ENCODE measurements around the gene PTPRN2.

PTPRN2 gene

GRCh38 chr7:157690833-157691585, 896.6 kb downstream of the PTPRN2 start:
- no peak for DNase-seq

DNA sequence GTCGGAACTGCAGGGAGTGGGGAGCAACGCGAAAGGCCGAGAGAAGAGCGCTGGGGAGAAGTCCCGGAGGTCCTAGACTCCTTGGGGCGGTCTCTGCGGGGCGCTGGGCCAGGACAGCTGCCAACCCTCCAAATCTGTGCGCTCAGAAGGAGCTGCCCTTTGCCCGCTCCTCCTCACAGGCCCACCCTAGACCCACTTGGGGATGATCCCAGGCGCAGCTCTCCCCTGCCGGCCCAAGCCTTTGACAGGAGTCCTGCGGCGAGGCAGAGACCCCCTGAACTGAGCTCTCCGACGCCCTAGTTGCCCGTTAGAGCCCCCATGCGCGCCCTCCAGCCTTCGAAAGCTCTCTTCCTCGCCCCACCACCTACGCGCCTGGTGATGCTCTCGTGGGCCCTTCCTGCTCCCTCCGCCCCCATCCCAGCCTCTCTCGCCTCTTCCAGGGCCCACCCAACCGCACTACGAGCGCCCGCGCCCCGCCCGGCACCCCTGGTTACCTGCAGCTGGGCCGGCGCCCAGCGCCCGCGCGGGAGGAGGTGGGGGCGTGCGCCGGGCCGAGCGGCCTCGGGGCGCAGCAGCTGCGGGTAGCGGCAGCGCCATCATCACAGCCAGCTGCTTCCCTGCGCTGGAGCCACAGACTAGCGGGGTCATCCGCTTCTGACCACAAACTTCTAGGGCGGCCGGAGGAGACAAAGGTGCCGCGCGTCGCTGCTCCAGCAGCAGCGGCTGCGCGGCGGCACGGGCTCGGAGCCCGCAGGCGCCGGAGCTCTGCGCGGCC, 897.4 kb downstream of the PTPRN2 start:
- no peak for DNase-seq

GRCh38 chr7:157689269-157690057, 898.2 kb downstream of the PTPRN2 start:
- no peak for DNase-seq

DNA sequence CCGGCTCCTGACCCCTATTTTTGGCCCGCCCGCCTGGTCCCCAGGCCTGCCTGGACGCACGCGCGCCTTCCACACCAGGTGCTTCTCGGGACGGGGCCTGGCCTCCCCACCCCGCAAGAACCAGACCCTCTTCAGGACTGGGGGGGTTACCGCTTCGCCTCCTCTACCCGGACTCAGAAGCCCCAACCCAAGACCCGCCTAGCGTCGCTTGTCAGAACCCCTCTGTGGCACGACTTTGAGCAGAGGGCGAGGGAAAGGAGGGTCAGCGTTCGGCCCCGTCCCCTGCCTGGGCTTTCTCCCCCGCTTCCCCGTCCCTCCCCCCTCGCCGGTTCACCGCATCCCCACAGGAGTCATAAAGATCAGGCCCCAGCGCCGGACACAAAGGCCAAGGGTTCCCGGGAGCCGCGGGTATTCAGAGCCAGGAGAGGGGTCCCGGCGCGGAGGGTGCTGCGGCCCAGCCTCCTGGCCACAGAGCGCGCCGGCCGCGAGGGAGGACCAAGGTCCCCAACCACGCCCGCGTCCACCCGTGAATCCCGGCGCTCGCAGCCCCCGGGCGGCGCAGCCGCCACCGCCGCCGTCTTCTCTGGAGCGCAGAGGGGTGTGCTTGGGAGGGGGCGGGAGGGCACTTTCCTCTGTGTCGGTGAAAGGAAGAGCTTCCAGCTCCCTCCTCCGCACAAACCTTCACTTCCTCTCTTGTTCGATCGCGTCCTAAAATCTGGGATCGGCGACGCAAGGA, 898.9 kb downstream of the PTPRN2 start:
- no peak for DNase-seq

GRCh38 chr7:157687845-157688532, 899.6 kb downstream of the PTPRN2 start:
- no peak for DNase-seq

- DNase-seq = no peak
Measured at GRCh38 chr7:157687158-157687557, 900.5 kb downstream of the PTPRN2 start.

GRCh38 chr7:157686285-157686894, 901.2 kb downstream of the PTPRN2 start:
- no peak for DNase-seq

GRCh38 chr7:157685430-157686284, 902.0 kb downstream of the PTPRN2 start:
- DNase-seq = no peak

GRCh38 chr7:157684909-157685429, 902.7 kb downstream of the PTPRN2 start:
- no peak for DNase-seq

GRCh38 chr7:157684157-157684908, 903.3 kb downstream of the PTPRN2 start:
- DNase-seq = no peak

GRCh38 chr7:157683747-157684156, 903.9 kb downstream of the PTPRN2 start:
- no peak for DNase-seq

GRCh38 chr7:157682946-157683746, 904.5 kb downstream of the PTPRN2 start:
- no peak for DNase-seq

DNA sequence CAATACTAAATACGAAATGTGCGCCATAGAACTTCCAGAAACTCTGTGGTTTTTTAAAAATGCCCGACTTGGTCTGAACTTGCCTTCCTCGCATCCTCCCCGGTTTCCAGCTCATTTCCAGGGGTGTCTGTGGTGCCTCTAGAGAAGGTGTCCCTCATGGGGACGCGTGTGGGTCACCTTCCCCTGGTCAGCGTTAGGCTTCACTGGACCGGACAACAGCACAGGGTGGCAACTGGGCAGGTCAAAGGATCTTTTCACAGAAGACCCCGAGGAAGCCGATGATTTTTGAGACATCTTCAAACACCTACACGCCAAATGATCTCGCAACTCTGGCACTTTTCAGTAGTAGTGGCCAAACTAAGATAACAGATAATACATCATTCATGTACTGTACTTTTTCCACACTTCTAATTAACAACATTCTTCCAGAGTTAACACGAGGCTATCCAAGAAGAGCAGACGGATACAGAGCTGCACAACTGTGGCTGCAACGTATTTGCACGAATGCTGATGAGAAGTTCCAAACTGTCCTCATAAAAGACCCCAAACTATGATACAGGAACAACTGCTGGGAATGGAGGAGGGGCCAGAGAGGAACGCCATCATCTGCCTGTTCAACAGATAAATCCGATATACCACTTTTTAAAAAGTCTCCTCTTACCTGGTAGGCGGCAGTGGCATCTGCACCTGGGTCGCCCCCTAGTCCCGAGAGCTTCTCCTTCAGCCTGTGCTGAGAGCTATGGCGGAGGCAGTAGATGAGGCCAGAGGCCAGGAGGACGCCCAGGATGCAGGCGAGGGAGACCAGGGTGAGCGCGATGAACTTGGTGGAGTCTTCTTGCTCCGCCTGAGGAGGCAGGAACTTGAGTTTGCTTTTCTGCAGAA, 905.3 kb downstream of the PTPRN2 start:
- no peak for DNase-seq

DNA sequence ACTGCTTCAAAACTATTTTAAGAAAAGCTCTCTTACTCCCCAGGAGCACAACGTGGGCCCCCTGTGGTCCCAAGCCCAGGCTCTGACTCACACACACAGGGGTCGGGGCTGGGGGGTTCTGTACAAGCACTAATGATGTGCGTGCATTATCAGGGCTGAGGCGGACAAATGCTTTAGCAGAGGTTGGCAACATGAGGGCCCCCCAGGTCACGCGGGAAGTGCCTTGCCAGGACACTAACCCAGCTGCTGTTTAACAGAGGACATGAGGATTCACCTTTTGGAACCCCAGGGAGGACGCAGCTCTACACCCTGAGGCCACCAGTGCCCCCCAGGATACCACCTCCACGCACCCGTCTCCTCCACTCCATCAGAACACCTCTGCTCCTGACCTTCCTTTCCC, 908.0 kb downstream of the PTPRN2 start:
- no peak for DNase-seq

DNA sequence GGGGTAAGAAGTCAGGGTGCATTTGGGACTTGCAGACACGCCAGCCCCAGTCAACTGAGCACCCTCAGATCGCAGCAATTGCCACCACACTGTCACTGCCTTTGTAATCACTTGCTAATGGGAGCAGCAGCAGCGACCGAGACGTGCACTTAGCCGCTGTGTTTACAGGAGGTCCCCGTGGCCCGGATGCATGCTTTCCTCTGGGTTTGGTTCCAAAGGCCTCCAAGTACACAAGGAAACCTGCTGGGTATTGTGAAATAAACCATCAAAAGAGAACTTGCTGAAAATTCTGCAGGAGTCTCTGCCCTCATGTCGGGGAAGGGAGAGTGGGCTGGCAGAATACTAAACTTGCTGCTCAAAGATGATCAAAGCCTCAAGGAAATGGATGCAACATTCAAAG, 909.1 kb downstream of the PTPRN2 start:
- no peak for DNase-seq

GRCh38 chr7:157676456-157677255, 911.0 kb downstream of the PTPRN2 start:
- no peak for DNase-seq

GRCh38 chr7:157676001-157676400, 911.6 kb downstream of the PTPRN2 start:
- DNase-seq = no peak

Data from stimulated activated CD4-positive, alpha-beta T cell treated with anti-CD3 and anti-CD28 coated beads, Interleukin-4, amount 100 ng/mL, for 1 hour (primary cell).